Stomach smooth muscle (tissue), 2 donors: ENCODE measurements around the gene SLC3A2.

ENCODE experiments used
- H3K27ac ChIP-seq: one replicate; pipeline ENCODE4 v1.7.0; 2013; ENCODE audit warnings: mild to moderate bottlenecking, low read length, inconsistent platforms
- H3K27me3 ChIP-seq, 2 donors: one replicate each; pipeline ENCODE4 v1.7.0; 2013; ENCODE audit warnings: low read length in 2 of 2; ENCODE audit not compliant: insufficient read depth in 2 of 2, control insufficient read depth in 1 of 2
- H3K36me3 ChIP-seq, 2 donors: one replicate each; pipeline ENCODE4 v1.7.0; 2013; ENCODE audit warnings: low read length in 2 of 2; ENCODE audit not compliant: control insufficient read depth in 2 of 2, insufficient read depth in 2 of 2
- H3K4me1 ChIP-seq: one replicate; pipeline ENCODE4 v1.7.0; 2013; ENCODE audit warnings: low read length; ENCODE audit not compliant: control insufficient read depth, insufficient read depth
- H3K4me3 ChIP-seq, 2 donors: one replicate each; pipeline ENCODE4 v1.7.0; 2013; ENCODE audit warnings: low read length in 2 of 2
- H3K9ac ChIP-seq, 2 donors: one replicate each; pipeline ENCODE4 v1.7.0; 2013; ENCODE audit warnings: low read length in 2 of 2, mild to moderate bottlenecking in 1 of 2
- H3K9me3 ChIP-seq, 2 donors: one replicate each; pipeline ENCODE4 v1.7.0; 2013; ENCODE audit warnings: low read length in 2 of 2; ENCODE audit not compliant: control insufficient read depth in 2 of 2
- donor health status: healthy.
- donor health status: Pancreatic carcinoma.

Gene SLC3A2

GRCh38 chr11:62863687-62864335, 16.9 kb upstream of the SLC3A2 start:
- Histone ChIP-seq H3K27ac (no peak overlapping the region), H3K36me3 (no peaks in the 10 kb centered on the region), H3K9ac (no peak overlapping the region), H3K9me3 (no peaks in the 10 kb centered on the region), H3K4me3 (no peak overlapping the region), H3K4me1 (no peaks in the 10 kb centered on the region), H3K27me3 (no peaks in the 10 kb centered on the region)

- Histone ChIP-seq H3K9ac (no peak overlapping the region), H3K4me1 (no peaks in the 10 kb centered on the region), H3K27me3 (no peaks in the 10 kb centered on the region), H3K4me3 (no peak overlapping the region), H3K36me3 (no peaks in the 10 kb centered on the region), H3K27ac (no peak overlapping the region), H3K9me3 (no peaks in the 10 kb centered on the region)
Measured at GRCh38 chr11:62865635-62866034, 15.1 kb upstream of the SLC3A2 start.

GRCh38 chr11:62874851-62875250, 5.8 kb upstream of the SLC3A2 start:
- Histone ChIP-seq H3K27ac (no peak overlapping the region), H3K9me3 (no peaks in the 10 kb centered on the region), H3K4me1 (peaks cover 6% of the 10 kb centered on the region), H3K27me3 (no peaks in the 10 kb centered on the region), H3K9ac (no peak overlapping the region), H3K4me3 (no peak overlapping the region), H3K36me3 (no peaks in the 10 kb centered on the region)

- Histone ChIP-seq H3K4me1 (peaks cover 14% of the 10 kb centered on the region), H3K27me3 (no peaks in the 10 kb centered on the region), H3K9ac (no peak overlapping the region), H3K36me3 (no peaks in the 10 kb centered on the region), H3K9me3 (no peaks in the 10 kb centered on the region), H3K27ac (no peak overlapping the region), H3K4me3 (no peak overlapping the region)
Measured at GRCh38 chr11:62875698-62876478, 4.8 kb upstream of the SLC3A2 start.

- H3K9me3 ChIP-seq: no peaks in the 10 kb centered on the region
- no peaks in the 10 kb centered on the region for H3K36me3 ChIP-seq
- H3K27ac ChIP-seq: no peak overlapping the region
- no peak overlapping the region for H3K4me3 ChIP-seq
- H3K27me3 ChIP-seq: no peaks in the 10 kb centered on the region
- H3K9ac ChIP-seq: no peak overlapping the region
- peaks cover 14% of the 10 kb centered on the region for H3K4me1 ChIP-seq
Measured at GRCh38 chr11:62876712-62877111, 4.0 kb upstream of the SLC3A2 start.

- H3K9me3 ChIP-seq: no peaks in the 10 kb centered on the region
- H3K4me3 ChIP-seq: peak overlapping the region; percentile 98 to 100
- H3K27me3 ChIP-seq: no peaks in the 10 kb centered on the region
- H3K36me3 ChIP-seq: peaks cover 18% of the 10 kb centered on the region in 2 donors
- peaks cover 32% of the 10 kb centered on the region for H3K4me1 ChIP-seq
- peak overlapping the region; percentile 98 for H3K27ac ChIP-seq
- H3K9ac ChIP-seq: peak overlapping the region; percentile 99 to 100
Measured at GRCh38 chr11:62879235-62879978, 1.3 kb upstream of the SLC3A2 start.

- Histone ChIP-seq H3K9me3 (no peaks in the 10 kb centered on the region), H3K36me3 (peaks cover 25% of the 10 kb centered on the region in 2 donors)
Measured at GRCh38 chr11:62880231-62880802, 379 bp upstream of the SLC3A2 start.

GRCh38 chr11:62881579-62882430, 1.1 kb downstream of the SLC3A2 start:
- H3K27me3 ChIP-seq: no peaks in the 10 kb centered on the region
- H3K4me1 ChIP-seq: peaks cover 41% of the 10 kb centered on the region
- H3K4me3 ChIP-seq: peak overlapping the region; percentile 98 to 100
- H3K9me3 ChIP-seq: no peaks in the 10 kb centered on the region
- H3K9ac ChIP-seq: peak overlapping the region; percentile 99 to 100
- H3K36me3 ChIP-seq: peaks cover 39% of the 10 kb centered on the region in 2 donors
- peak overlapping the region; percentile 98 for H3K27ac ChIP-seq

More at GRCh38 chr11:62880231-62880802, 379 bp upstream of the SLC3A2 start:
- H3K4me3 ChIP-seq: peak overlapping the region; percentile 98 to 100
- H3K9ac ChIP-seq: peak overlapping the region; percentile 99 to 100
- no peaks in the 10 kb centered on the region for H3K27me3 ChIP-seq
- peak overlapping the region; percentile 98 for H3K27ac ChIP-seq
- H3K4me1 ChIP-seq: peaks cover 35% of the 10 kb centered on the region

GRCh38 chr11:62882431-62882749, 1.7 kb downstream of the SLC3A2 start:
- Histone ChIP-seq H3K4me1 (peaks cover 41% of the 10 kb centered on the region), H3K27ac (peak overlapping the region; percentile 98), H3K9me3 (no peaks in the 10 kb centered on the region), H3K36me3 (peaks cover 43 to 44% of the 10 kb centered on the region in 2 donors), H3K4me3 (peak overlapping the region; percentile 98 to 100), H3K27me3 (no peaks in the 10 kb centered on the region), H3K9ac (peak overlapping the region; percentile 99 to 100)
